GM12864 (cell line): Measurements from ENCODE around the gene PIH1D2.

Source experiments
- DNase-seq: peaks from one replicate; pipeline ENCODE4 v3.0.0-alpha.2; 2011; ENCODE audit warnings: low read depth
- H3K4me3 ChIP-seq: 2 replicates; pipeline ENCODE4 v1.5.1; 2011; ENCODE audit warnings: mild to moderate bottlenecking, low read depth, low read length, control low read depth
- TF ChIP-seq, protein P1 (sequence below): IDR thresholded peaks from 2 replicates; pipeline ENCODE4 v1.5.1; 2011; ENCODE audit warnings: low read depth, mild to moderate bottlenecking, moderate library complexity, low read length, control low read depth, inconsistent platforms; ENCODE audit errors: missing control alignments

PIH1D2 gene

DNA sequence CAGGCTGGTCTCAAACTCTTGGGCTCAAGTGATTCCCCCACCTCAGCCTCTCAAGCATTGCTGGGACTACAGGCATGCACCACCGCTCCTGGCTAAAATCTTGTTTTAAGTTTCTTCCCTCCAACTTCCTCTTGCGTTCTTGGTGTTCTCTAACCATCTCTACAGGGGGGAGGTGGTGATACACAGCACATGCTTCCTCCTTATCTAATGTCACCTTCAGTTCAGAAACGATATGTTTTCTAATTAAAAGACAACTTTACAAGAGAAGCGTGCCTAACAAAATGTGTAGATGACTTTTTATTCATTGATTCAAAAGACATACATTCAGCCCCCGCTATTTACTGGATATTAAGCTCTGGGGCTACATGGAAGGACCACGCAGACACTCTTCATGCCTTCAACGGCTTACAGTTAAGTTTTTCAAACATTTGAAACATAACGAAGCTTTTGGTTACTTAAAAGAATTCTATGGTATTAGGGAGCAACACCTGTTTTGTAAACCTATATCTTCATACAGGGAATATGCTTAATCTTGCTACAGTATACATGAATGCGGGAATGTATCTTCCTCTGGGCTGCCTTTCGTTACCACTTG lies 49.5 kb downstream of the PIH1D2 start:
- DNase-seq, result peak; percentile 53
- peak overlapping the region; percentile 85 for H3K4me3 ChIP-seq
- TF ChIP-seq, protein P1, sequence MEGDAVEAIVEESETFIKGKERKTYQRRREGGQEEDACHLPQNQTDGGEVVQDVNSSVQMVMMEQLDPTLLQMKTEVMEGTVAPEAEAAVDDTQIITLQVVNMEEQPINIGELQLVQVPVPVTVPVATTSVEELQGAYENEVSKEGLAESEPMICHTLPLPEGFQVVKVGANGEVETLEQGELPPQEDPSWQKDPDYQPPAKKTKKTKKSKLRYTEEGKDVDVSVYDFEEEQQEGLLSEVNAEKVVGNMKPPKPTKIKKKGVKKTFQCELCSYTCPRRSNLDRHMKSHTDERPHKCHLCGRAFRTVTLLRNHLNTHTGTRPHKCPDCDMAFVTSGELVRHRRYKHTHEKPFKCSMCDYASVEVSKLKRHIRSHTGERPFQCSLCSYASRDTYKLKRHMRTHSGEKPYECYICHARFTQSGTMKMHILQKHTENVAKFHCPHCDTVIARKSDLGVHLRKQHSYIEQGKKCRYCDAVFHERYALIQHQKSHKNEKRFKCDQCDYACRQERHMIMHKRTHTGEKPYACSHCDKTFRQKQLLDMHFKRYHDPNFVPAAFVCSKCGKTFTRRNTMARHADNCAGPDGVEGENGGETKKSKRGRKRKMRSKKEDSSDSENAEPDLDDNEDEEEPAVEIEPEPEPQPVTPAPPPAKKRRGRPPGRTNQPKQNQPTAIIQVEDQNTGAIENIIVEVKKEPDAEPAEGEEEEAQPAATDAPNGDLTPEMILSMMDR, result no peak

DNA sequence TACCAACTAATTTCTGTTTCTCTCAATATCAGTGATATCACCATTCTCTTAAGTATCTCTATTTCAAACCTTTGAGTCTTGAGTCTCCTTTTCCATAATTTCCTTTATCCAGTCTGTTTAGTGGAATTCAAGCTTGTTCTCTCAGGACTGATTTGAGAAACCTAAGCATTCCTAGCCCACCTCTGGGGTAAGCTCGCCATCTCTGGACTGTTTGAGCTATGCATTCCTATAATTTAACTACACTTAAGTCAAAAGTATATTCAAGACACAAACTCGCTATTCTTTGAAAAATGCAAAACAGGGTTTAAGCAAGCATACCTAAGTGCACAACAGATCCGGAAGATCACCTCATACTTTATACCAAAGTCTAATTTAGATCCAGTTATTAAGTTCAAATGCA lies 50.7 kb downstream of the PIH1D2 start:
- TF ChIP-seq, protein P1, result no peak
- DNase-seq, result no peak
- H3K4me3 ChIP-seq, result no peak overlapping the region; the same call in 1 of the 2 replicates

DNA sequence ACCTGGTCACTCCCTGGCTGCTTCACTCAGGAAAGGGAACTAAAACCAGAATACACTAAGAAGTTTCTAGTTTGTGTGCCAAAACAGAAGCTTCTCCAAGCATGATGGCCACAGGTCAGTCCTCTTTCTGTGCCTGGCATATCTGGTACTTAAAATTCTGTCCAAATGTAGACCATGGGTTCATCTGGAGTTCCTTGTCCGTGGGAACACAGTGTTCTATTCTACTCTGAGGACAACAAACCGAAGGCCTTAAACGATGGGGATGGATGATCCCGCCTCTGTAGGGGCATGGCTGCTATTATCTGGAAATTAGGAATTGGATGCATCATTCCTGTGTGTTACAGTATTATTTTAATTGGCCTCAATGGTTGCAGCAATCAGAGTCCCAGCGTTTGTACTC lies 54.8 kb downstream of the PIH1D2 start:
- TF ChIP-seq, protein P1, result no peak
- no peak overlapping the region for H3K4me3 ChIP-seq
- no peak for DNase-seq
